A549 (cell line): ENCODE measurements around the gene SALL2.

Experiments
- CBX2 ChIP-seq: fragments of 200-600 bp; sonication (generic); IDR thresholded peaks from 2 replicates; pipeline ENCODE4 v1.6.1; 2016; ENCODE audit warnings: low read depth, mild to moderate bottlenecking, borderline replicate concordance
- KDM5A ChIP-seq: fragments of 200-600 bp; sonication (generic); IDR thresholded peaks from 2 replicates; pipeline ENCODE4 v1.6.1; 2016; ENCODE audit warnings: antibody characterized with exemption, mild to moderate bottlenecking
- MYC ChIP-seq: IDR thresholded peaks from 2 replicates; pipeline ENCODE4 v1.6.1; 2012; ENCODE audit warnings: mild to moderate bottlenecking, inconsistent platforms, low read length, improper control_type of control experiment, borderline replicate concordance
- PHF8 ChIP-seq: fragments of 200-600 bp; sonication (generic); IDR thresholded peaks from 2 replicates; pipeline ENCODE4 v1.6.1; 2016; ENCODE audit warnings: low read depth, mild to moderate bottlenecking, antibody characterized with exemption, moderate library complexity, borderline replicate concordance
- SMC3 ChIP-seq: fragments of >200 bp; sonication (Bioruptor Twin); formaldehyde crosslinking; IDR thresholded peaks from 3 replicates; pipeline ENCODE4 v1.6.1; 2018; ENCODE audit warnings: inconsistent platforms
- ZFP36 ChIP-seq: fragments of 450-650 bp; IDR thresholded peaks from 2 replicates; pipeline ENCODE4 v1.6.1; 2014; ENCODE audit warnings: borderline replicate concordance; ENCODE audit not compliant: partially characterized antibody
- TF ChIP-seq, protein P1 (sequence below): fragments of >200 bp; sonication (Bioruptor Twin); formaldehyde crosslinking; IDR thresholded peaks from 3 replicates; pipeline ENCODE4 v1.5.1; 2016
- TF ChIP-seq, protein P2 (sequence below): IDR thresholded peaks from 2 replicates; pipeline ENCODE4 v1.6.1; 2012

DNA sequence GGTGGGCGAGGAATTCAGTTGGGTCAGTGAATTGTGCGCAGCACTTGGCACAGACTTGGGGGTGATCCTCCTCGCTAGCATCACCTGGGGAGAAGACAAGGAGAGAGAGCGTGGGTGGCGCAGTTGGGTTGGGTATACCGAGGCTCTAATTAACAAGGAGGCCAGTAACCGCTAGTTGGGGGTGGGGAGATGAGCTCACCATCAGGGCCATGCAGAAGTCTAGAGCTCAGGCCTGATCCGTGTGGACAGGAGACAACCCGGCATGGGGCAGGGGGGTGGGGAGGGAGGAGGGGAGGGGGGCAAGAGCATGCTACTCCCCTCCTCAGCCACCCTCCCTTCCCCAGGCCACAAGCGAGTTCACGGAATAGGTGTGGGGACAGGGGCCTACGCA is 580 bp downstream of the SALL2 start:
- TF ChIP-seq, protein P1, sequence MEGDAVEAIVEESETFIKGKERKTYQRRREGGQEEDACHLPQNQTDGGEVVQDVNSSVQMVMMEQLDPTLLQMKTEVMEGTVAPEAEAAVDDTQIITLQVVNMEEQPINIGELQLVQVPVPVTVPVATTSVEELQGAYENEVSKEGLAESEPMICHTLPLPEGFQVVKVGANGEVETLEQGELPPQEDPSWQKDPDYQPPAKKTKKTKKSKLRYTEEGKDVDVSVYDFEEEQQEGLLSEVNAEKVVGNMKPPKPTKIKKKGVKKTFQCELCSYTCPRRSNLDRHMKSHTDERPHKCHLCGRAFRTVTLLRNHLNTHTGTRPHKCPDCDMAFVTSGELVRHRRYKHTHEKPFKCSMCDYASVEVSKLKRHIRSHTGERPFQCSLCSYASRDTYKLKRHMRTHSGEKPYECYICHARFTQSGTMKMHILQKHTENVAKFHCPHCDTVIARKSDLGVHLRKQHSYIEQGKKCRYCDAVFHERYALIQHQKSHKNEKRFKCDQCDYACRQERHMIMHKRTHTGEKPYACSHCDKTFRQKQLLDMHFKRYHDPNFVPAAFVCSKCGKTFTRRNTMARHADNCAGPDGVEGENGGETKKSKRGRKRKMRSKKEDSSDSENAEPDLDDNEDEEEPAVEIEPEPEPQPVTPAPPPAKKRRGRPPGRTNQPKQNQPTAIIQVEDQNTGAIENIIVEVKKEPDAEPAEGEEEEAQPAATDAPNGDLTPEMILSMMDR, result no peak
- TF ChIP-seq ZFP36 (no peak), CBX2 (no peak), MYC (no peak), PHF8 (no peak), KDM5A (no peak), SMC3 (no peak)
- TF ChIP-seq, protein P2, sequence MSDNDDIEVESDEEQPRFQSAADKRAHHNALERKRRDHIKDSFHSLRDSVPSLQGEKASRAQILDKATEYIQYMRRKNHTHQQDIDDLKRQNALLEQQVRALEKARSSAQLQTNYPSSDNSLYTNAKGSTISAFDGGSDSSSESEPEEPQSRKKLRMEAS, result no peak
